ENCODE results near the gene ARID4B. TPM values are rescaled to one million over a fixed set of nuclear protein-coding genes. Genes with fewer than 3 reads are reported as not detected.

ARID4B gene
- polyA plus RNA-seq, 1 donor from 2014 or later: 49.3 TPM

DNA sequence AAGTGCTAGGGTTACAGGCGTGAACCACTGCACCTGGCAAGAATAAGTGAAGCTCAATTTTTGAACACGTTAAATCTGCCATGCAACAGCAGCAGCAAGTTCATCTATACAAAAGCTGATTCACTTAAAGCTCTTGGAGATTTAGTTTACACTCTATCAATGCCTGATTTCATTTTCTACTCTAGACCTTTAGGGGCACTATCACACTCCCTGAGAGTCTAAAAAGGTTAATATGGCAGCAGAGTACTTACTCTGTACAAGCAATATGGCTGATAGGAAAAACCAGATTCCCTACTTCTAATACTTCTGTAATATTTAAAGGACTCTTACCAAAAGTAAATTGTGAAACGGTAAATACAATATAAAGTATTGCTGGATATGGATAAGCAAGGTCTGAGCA is 171.7 kb downstream of the ARID4B start:
- Histone ChIP-seq H3K9me2 (ENCODE audit: insufficient read depth, low read length) (no peaks in the 10 kb centered on the region), H3K27ac (ENCODE audit: low read length) (no peak overlapping the region)

DNA sequence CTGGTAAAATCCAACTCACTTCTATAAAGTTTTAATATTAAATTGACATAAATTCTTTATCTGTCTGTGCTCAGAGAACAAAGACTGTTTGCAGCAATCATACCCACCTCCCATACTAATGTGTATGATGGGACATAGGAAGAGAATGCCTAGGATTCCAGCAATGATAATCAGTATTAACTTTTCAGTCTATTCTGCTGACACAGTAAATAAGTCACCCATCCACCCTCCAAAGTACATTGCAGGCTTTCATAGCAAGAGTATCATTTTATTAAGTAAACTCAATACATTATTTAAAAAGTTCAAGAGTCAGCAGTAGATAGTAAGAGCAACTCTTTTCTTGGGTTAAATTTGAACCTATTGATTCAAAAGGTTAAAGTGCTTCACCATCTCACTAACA is 175.7 kb downstream of the ARID4B start:
- H4K20me1 ChIP-seq (ENCODE audit: insufficient read depth): no peaks in the 10 kb centered on the region
- H3K9ac ChIP-seq (ENCODE audit: low read length): no peak overlapping the region
- H3K4me2 ChIP-seq (ENCODE audit: low read length): no peak overlapping the region
- H3K9me2 ChIP-seq (ENCODE audit: insufficient read depth, low read length): no peaks in the 10 kb centered on the region
- H2AFZ ChIP-seq (ENCODE audit: low read depth, low read length): no peak overlapping the region
- no peak for TF ChIP-seq EP300 (conservative IDR thresholded peaks at IDR 0.05; ENCODE audit: poor library complexity, severe bottlenecking)
- TF ChIP-seq, protein P1, sequence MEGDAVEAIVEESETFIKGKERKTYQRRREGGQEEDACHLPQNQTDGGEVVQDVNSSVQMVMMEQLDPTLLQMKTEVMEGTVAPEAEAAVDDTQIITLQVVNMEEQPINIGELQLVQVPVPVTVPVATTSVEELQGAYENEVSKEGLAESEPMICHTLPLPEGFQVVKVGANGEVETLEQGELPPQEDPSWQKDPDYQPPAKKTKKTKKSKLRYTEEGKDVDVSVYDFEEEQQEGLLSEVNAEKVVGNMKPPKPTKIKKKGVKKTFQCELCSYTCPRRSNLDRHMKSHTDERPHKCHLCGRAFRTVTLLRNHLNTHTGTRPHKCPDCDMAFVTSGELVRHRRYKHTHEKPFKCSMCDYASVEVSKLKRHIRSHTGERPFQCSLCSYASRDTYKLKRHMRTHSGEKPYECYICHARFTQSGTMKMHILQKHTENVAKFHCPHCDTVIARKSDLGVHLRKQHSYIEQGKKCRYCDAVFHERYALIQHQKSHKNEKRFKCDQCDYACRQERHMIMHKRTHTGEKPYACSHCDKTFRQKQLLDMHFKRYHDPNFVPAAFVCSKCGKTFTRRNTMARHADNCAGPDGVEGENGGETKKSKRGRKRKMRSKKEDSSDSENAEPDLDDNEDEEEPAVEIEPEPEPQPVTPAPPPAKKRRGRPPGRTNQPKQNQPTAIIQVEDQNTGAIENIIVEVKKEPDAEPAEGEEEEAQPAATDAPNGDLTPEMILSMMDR (IDR thresholded peaks at IDR 0.05; ENCODE audit: poor library complexity, severe bottlenecking): no peak
- TF ChIP-seq, protein P2, sequence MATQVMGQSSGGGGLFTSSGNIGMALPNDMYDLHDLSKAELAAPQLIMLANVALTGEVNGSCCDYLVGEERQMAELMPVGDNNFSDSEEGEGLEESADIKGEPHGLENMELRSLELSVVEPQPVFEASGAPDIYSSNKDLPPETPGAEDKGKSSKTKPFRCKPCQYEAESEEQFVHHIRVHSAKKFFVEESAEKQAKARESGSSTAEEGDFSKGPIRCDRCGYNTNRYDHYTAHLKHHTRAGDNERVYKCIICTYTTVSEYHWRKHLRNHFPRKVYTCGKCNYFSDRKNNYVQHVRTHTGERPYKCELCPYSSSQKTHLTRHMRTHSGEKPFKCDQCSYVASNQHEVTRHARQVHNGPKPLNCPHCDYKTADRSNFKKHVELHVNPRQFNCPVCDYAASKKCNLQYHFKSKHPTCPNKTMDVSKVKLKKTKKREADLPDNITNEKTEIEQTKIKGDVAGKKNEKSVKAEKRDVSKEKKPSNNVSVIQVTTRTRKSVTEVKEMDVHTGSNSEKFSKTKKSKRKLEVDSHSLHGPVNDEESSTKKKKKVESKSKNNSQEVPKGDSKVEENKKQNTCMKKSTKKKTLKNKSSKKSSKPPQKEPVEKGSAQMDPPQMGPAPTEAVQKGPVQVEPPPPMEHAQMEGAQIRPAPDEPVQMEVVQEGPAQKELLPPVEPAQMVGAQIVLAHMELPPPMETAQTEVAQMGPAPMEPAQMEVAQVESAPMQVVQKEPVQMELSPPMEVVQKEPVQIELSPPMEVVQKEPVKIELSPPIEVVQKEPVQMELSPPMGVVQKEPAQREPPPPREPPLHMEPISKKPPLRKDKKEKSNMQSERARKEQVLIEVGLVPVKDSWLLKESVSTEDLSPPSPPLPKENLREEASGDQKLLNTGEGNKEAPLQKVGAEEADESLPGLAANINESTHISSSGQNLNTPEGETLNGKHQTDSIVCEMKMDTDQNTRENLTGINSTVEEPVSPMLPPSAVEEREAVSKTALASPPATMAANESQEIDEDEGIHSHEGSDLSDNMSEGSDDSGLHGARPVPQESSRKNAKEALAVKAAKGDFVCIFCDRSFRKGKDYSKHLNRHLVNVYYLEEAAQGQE (IDR thresholded peaks at IDR 0.05; ENCODE audit: borderline replicate concordance): no peak
- no peak for TF ChIP-seq SMC3 (conservative IDR thresholded peaks at IDR 0.05; ENCODE audit: poor library complexity)
- TF ChIP-seq POLR2AphosphoS5 (IDR thresholded peaks at IDR 0.05): no peak
- no peak for TF ChIP-seq EZH2 (IDR thresholded peaks at IDR 0.05; ENCODE audit: borderline replicate concordance, insufficient read depth, low read length, poor library complexity, severe bottlenecking)
- no peaks in the 10 kb centered on the region for H3K27me3 ChIP-seq (ENCODE audit: insufficient read depth, low read depth, low read length)
- no peak overlapping the region for H3K27ac ChIP-seq (ENCODE audit: low read length)
- H3K9me3 ChIP-seq (ENCODE audit: low read length): no peaks in the 10 kb centered on the region
- no peaks in the 10 kb centered on the region for H3K79me2 ChIP-seq (replicated peaks; ENCODE audit: insufficient read depth, low read length)
- no peaks in the 10 kb centered on the region for H3F3A ChIP-seq (ENCODE audit: insufficient read depth, low read length, poor library complexity, severe bottlenecking)
- no peaks in the 10 kb centered on the region for H3K36me3 ChIP-seq (ENCODE audit: insufficient read depth, low read length)
- no peak overlapping the region for H3K4me3 ChIP-seq (ENCODE audit: low read length)

More for the DNA sequence above, 171.7 kb downstream of the ARID4B start:
- Histone ChIP-seq H3F3A (ENCODE audit: insufficient read depth, low read length, poor library complexity, severe bottlenecking) (no peaks in the 10 kb centered on the region), H3K4me2 (ENCODE audit: low read length) (no peak overlapping the region), H3K9me3 (ENCODE audit: low read length) (no peaks in the 10 kb centered on the region), H4K20me1 (ENCODE audit: insufficient read depth) (no peaks in the 10 kb centered on the region), H3K79me2 (replicated peaks; ENCODE audit: insufficient read depth, low read length) (peaks cover 12% of the 10 kb centered on the region), H2AFZ (ENCODE audit: low read depth, low read length) (no peak overlapping the region), H3K4me3 (ENCODE audit: low read length) (no peak overlapping the region), H3K36me3 (ENCODE audit: insufficient read depth, low read length) (no peaks in the 10 kb centered on the region), H3K27me3 (ENCODE audit: insufficient read depth, low read depth, low read length) (no peaks in the 10 kb centered on the region), H3K9ac (ENCODE audit: low read length) (no peak overlapping the region)
- TF ChIP-seq EZH2 (IDR thresholded peaks at IDR 0.05; ENCODE audit: borderline replicate concordance, insufficient read depth, low read length, poor library complexity, severe bottlenecking): no peak
- no peak for TF ChIP-seq POLR2AphosphoS5 (IDR thresholded peaks at IDR 0.05)
- TF ChIP-seq TAF1 (IDR thresholded peaks at IDR 0.05; ENCODE audit: low read depth): no peak
- TF ChIP-seq, protein P1 (IDR thresholded peaks at IDR 0.05; ENCODE audit: poor library complexity, severe bottlenecking): no peak
- TF ChIP-seq MXI1 (conservative IDR thresholded peaks at IDR 0.05; ENCODE audit: poor library complexity, severe bottlenecking): no peak
- TF ChIP-seq SMC3 (conservative IDR thresholded peaks at IDR 0.05; ENCODE audit: poor library complexity): no peak
- TF ChIP-seq RAD21 (conservative IDR thresholded peaks at IDR 0.05): no peak

All from neural cell (in vitro differentiated cells).